Gastrocnemius medialis (tissue), 4 donors: Measurements from ENCODE around the gene TMEM255B.

ENCODE experiments used
- CTCF ChIP-seq, 5 experiments: fragments of 450-650 bp in 3 of 5; fragments of 200-600 bp in 2 of 5; sonication (generic) in 2 of 5; IDR thresholded peaks in 4 of 5; conservative IDR thresholded peaks in 1 of 5; 1 replicate in 4 of 5; 2 replicates in 1 of 5; pipeline ENCODE4 v1.5.1; 2016 to 2019; ENCODE audit warnings: antibody characterized with exemption in 5 of 5, mild to moderate bottlenecking in 3 of 5, moderate library complexity in 3 of 5
- POLR2A ChIP-seq, 2 donors: fragments of 450-650 bp; IDR thresholded peaks; one replicate each; pipeline ENCODE4 v1.6.1; 2017; ENCODE audit warnings: antibody characterized with exemption in 2 of 2, mild to moderate bottlenecking in 2 of 2, moderate library complexity in 2 of 2

DNA sequence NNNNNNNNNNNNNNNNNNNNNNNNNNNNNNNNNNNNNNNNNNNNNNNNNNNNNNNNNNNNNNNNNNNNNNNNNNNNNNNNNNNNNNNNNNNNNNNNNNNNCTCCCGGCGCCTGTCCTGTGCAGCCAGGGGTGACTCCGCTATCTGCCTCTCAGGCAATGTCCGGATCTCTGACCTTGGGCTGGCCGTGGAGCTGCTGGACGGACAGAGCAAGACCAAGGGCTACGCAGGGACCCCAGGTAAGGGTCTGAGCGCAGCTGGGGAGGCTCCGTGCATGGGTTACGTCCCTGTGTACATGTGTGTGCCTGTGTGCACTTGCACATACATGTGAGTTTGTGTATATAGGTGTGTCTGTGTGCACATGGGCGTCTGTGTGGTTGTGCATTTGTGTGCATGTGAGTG is 36.1 kb upstream of the TMEM255B start:
- TF ChIP-seq CTCF (IDR thresholded peaks at IDR 0.05 in 4 of 5, conservative IDR thresholded peaks at IDR 0.05 in 1 of 5) = no peak
- no peak for TF ChIP-seq POLR2A (IDR thresholded peaks at IDR 0.05)
